ENCODE measurements around the gene BCL3.
"Not testable (repeated sequence)": the region's sequence is repeated elsewhere in the genome, so short reads cannot be mapped to it uniquely, and the experiment has no call there.

Gene BCL3, protein sequence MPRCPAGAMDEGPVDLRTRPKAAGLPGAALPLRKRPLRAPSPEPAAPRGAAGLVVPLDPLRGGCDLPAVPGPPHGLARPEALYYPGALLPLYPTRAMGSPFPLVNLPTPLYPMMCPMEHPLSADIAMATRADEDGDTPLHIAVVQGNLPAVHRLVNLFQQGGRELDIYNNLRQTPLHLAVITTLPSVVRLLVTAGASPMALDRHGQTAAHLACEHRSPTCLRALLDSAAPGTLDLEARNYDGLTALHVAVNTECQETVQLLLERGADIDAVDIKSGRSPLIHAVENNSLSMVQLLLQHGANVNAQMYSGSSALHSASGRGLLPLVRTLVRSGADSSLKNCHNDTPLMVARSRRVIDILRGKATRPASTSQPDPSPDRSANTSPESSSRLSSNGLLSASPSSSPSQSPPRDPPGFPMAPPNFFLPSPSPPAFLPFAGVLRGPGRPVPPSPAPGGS
- long read RNA-seq, donor 1, partial matches to known transcripts: 0 of 2 reads
- long read RNA-seq, donor 1, other reads (novel, unspliced or antisense): 0 of 2 reads
- long read RNA-seq, donor 2, partial matches to known transcripts: 0 of 1 reads
- long read RNA-seq, donor 2, other reads (novel, unspliced or antisense): 0 of 1 reads
- long read RNA-seq, donor 3, partial matches to known transcripts: 0 of 1 reads
- long read RNA-seq, donor 3, other reads (novel, unspliced or antisense): 0 of 1 reads
- long read RNA-seq, donor 4, partial matches to known transcripts: 0 of 4 reads
- long read RNA-seq, donor 4, other reads (novel, unspliced or antisense): 0 of 4 reads
- long read RNA-seq, donor 5, partial matches to known transcripts: 0 of 1 reads
- long read RNA-seq, donor 5, other reads (novel, unspliced or antisense): 0 of 1 reads
- long read RNA-seq, donor 6, partial matches to known transcripts: 0 of 5 reads
- long read RNA-seq, donor 6, other reads (novel, unspliced or antisense): 0 of 5 reads
- long read RNA-seq, donor 7, transcript BCL3-201 (9 exons, 2,038 nt): major isoform, 5 of 17 reads
- long read RNA-seq, donor 7, partial matches to known transcripts: 8 of 17 reads
- long read RNA-seq, donor 7, other reads (novel, unspliced or antisense): 0 of 17 reads
- long read RNA-seq, donor 8, transcript BCL3-201 (9 exons, 2,038 nt): major isoform, 5 of 6 reads
- long read RNA-seq, donor 8, partial matches to known transcripts: 0 of 6 reads
- long read RNA-seq, donor 8, other reads (novel, unspliced or antisense): 0 of 6 reads

GRCh38 chr19:44748426-44749254 lies at the start of gene BCL3:
TSS of gene BCL3 (plus strand) at chr19:44748708. CDS start at chr19:44748791, 83 bp downstream.
- DNase-seq: peak; percentile 65

GRCh38 chr19:44700547-44700946 lies 48.0 kb upstream of the BCL3 start:
- DNase-seq: no peak

GRCh38 chr19:44701228-44701627 lies 47.3 kb upstream of the BCL3 start:
- DNase-seq: no peak

DNA sequence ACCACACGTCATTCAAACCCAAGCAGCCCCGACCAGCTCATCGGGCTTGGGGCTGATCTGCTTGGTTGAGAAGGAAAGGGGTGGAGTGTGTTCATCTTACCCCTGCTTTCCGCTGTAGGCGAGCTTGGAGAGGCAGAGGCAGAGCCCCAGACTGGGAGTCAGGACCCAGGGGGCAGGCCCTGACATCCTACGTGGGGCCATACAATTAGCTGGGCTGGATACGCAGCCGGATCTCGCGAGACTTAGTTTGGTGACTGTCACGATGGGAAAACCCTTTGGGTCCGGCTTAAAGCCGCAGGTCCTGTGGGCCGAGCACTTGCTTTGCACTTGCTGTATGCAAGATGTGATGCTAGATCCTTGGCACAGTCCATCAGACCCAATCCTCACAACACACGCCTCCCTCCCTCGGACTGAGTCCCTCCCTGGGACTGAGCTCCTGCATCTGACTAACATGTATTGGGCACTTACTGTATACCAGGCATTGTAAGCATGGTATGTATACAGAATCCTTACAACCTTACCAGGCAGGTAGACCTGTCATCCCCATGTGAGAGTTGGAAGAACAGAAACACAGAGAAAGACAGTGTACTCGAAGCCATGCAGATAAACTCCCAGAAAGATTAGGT lies 45.8 kb upstream of the BCL3 start:
- no peak for DNase-seq

- no peak for DNase-seq
Observed at GRCh38 chr19:44703336-44704078, 45.0 kb upstream of the BCL3 start.

DNA sequence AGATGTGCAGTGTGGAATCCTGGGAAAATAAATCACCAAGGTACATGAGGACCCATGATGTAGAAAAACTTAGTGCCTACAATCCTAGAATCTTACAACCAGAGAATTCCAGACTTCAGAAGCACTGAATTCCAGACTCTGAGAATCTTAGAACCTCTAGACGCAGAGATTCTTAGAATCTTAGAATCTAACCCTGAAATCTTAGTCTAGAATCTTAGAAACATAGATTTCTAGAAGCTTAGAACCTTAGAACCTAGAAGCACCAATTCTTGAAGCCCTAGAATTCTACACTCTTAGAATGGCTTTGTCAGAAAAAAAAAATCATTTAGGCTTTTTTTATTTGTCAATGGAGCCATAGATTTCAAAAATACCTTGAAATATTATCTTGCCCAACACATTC lies 43.5 kb upstream of the BCL3 start:
- DNase-seq: no peak

- no peak for DNase-seq
Observed at GRCh38 chr19:44705502-44706010, 43.0 kb upstream of the BCL3 start.

- DNase-seq: no peak
Observed at GRCh38 chr19:44706506-44707236, 41.8 kb upstream of the BCL3 start.

DNA sequence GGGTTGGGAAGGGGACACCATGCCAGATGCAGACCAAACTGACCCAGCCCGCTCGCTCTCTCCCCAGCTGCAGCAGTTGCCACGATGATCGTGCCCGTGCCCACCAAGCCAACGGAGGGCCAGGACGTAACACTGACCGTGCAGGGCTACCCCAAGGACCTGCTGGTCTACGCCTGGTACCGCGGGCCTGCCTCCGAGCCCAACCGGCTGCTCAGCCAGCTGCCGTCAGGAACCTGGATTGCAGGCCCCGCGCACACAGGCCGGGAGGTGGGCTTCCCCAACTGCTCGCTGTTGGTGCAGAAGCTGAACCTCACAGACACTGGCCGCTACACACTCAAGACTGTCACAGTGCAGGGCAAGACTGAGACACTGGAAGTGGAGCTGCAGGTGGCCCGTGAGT lies 40.7 kb upstream of the BCL3 start:
- DNase-seq: no peak

DNA sequence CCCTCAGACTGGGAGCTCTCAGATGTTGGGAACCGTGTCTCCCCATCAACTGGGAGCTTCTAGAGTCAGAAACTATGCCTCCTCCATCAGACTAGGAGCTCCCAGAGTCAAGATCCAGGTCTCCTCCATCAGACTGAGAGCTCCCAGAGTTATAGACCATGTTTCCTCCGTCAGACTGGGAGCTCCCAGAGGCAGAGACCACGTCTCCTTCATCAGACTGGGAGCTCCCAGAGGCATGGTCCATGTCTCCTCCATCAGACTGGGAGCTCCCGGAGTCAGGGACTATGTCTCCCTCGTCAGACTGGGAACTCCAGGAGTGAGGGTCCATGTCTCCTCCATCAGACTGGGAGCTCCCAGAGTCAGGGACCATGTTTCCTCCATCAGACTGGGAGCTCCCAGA lies 39.6 kb upstream of the BCL3 start:
- DNase-seq: no peak

DNA sequence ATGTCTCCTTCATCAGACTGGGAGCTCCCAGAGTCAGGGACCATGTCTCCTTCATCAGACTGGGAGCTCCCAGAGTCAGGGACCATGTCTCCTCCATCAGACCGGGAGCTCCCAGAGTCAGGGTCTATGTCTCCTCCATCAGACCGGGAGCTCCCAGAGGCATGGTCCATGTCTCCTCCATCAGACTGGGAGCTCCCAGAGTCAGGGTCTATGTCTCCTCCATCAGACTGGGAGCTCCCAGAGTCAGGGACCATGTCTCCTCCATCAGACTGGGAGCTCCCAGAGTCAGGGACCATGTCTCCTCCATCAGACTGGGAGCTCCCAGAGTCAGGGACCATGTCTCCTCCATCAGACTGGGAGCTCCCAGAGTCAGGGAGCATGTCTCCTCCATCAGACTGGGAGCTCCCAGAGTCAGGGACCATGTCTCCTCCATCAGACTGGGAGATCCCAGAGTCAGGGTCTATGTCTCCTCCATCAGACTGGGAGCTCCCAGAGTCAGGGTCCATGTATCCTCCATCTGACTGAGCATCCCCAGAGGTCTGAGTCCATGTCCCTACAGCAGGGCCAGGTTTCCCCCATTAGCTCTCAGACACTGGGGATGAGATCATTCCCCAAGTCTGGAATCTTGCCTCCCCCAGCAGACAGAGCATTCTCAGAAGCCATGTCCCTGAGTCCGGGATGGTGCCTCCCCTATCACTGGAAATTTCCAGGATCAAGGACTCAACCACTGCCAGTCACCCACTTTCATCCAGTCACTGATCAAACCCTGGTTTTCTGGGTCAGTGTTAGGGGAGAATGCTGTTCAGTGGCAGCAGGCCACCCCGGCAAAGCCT lies 38.9 kb upstream of the BCL3 start:
- DNase-seq: not testable (repeated sequence)

DNA sequence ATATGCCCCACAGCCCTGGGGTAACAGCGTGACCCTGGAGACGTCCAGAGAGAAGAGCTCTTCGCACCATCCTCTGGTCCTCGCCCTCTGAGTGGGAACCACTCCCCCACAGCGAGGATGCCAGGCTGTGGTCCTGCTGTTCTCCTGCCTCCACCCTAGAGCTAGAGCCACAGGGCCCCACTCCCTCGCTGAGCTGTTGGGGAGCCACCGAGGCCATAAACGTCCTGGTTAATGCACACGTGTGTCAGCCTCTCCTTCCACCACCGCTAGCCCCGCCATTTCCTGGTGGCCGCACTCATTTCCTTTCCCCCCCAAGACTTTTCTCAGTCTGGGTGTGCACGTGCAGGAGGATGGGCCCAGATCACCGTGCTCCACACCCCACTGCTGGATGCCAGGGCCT lies 38.0 kb upstream of the BCL3 start:
- DNase-seq: no peak

DNA sequence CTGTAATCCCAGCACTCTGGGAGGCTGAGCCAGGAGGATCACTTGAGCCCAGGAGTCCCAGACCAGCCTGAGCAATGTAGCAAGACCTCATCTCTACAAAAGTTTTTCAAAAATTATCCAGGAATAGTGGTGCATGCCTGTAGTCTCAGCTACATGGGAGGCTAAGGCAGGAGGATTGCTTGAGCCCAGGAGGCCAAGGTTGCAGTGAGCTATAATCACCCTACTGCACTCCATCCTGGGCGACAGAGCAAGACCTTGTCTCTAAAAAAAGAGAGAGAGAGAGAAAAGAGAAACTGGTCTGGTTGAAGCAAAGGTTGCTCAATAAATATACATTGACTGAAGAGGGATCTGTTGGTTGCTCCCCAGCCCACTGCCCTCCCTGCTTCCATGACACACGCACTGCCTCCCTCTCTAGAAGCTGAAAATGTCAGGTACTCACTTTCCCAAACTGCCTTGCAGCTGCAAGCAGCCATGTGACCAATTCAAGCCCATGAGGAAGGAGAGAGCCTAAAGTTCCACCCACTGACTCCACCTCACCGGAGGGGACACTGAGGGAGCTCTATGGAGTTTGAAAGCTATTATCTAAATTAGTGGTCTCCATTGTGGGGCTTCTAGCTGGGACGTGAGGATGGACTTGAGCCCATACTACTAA lies 35.5 kb upstream of the BCL3 start:
- DNase-seq: no peak

- DNase-seq: no peak
Observed at GRCh38 chr19:44714597-44715169, 33.8 kb upstream of the BCL3 start.

GRCh38 chr19:44717603-44718002 lies 30.9 kb upstream of the BCL3 start:
- no peak for DNase-seq

- DNase-seq: peak; percentile 83
Observed at GRCh38 chr19:44718441-44719261, 29.9 kb upstream of the BCL3 start.

- no peak for DNase-seq
Observed at GRCh38 chr19:44719262-44719701, 29.2 kb upstream of the BCL3 start.

Data from right kidney (tissue), 9 donors.